Pancreas (tissue), 10 donors: Measurements from ENCODE around the gene SELENOI. TPM values are rescaled to one million over a fixed set of nuclear protein-coding genes. Genes with fewer than 3 reads are reported as not detected.

Experiments
- ATAC-seq, 4 donors: fragments of 200-7000 bp; cut with Tn5 transposase; one replicate each; pipeline versions ENCODE4 v1.8.0 to v1.9.1; 2020; ENCODE audit warnings: mild to moderate bottlenecking in 4 of 4, moderate library complexity in 4 of 4
- DNase-seq, 6 donors: peaks; one replicate each; pipeline ENCODE4 v3.0.0-alpha.2; 2020
- FAIRE-seq: peaks from 2 replicates; lab custom pipeline; 2012; peaks lifted over from hg19 to GRCh38; lab: Jason Lieb, UNC
- H3K27ac ChIP-seq, 4 donors: fragments of 200-600 bp; sonication (generic); 1 replicate in 3 of 4; 2 replicates in 1 of 4; pipeline versions ENCODE4 v1.5.0 to v1.8.0; 2020
- H3K27me3 ChIP-seq, 4 donors: fragments of 200-600 bp; one replicate each; pipeline ENCODE4 v1.8.0; 2021
- H3K36me3 ChIP-seq, 3 donors: fragments of 200-600 bp; sonication (generic) in 1 of 3; one replicate each; pipeline versions ENCODE4 v1.5.0 to v1.8.0; 2020 to 2021
- H3K4me1 ChIP-seq, 3 donors: fragments of 200-600 bp; one replicate each; pipeline ENCODE4 v1.8.0; 2021
- H3K4me3 ChIP-seq, 4 donors: fragments of 200-600 bp; sonication (generic) in 2 of 4; one replicate each; pipeline versions ENCODE4 v1.5.0 to v1.8.0; 2020 to 2021
- H3K9me3 ChIP-seq, 4 donors: fragments of 200-600 bp; one replicate each; pipeline ENCODE4 v1.8.0; 2021
- CTCF ChIP-seq, 4 donors: fragments of 200-600 bp; sonication (generic) in 3 of 4; IDR thresholded peaks; one replicate each; pipeline versions ENCODE4 v1.5.0 to v1.8.0; 2021; ENCODE audit warnings: antibody characterized with exemption in 4 of 4
- WGBS, 2 donors: extraction: QIAGEN DNeasy Blood & Tissue Kit; methylation state at CpG; one replicate each; pipeline ENCODE4 v1.1.7; 2013; 5-methylcytosine and 5-hydroxymethylcytosine counted together
- intact Hi-C, 3 donors: fragments of 100-400 bp; cut with DNase I; formaldehyde crosslinking; loops; one replicate each; pipeline versions ENCODE4 v1.11.1 to v1.14.2; 2022
- polyA plus RNA-seq, 2 donors: library from polyadenylated mRNA; stranded (reverse); fragments of 200-250 nt; gene quantifications; one replicate each; pipeline ENCODE4 v1.2.3, GENCODE V29; 2013
- total RNA-seq, 6 donors: library from RNA; stranded (reverse); fragmentation: NEBNext Ultra II Directional in 4 of 6; extraction: Animal tissue kit (Norgen Biotek cat#: 25700) in 4 of 6; gene quantifications; one replicate each; pipeline versions ENCODE4 v1.2.1 to v1.2.4, GENCODE V29; 2021 to 2023
- donor health status: healthy with polysubstance abuse.
- donor health status: DM: no; HTN: no; CAD: no; lungs with moderate emphysema.
- donor health status: DM: no; HTN: no; CAD: no.
- donor health status: control.
- donor health status: control.
- donor health status: Bipolar disorder and iron deficiency.
- donor health status: DM: yes; HTN: yes; CAD: no.
- donor health status: DM: no; HTN: no; CAD: no.
- donor health status: DM: no; HTN: no; CAD: no.
- donor health status: DM: yes; HTN: yes; CAD: no.

SELENOI gene
- total and polyA plus RNA-seq, 8 donors: 1.9 to 16.5 (median 12.3) TPM

- DNase-seq: peak in 1 of 6 donors; percentile 20
- WGBS, 2 donors: 39 to 50% methylated on average over 9 of the region's 9 CpGs
Observed at GRCh38 chr2:26423750-26424149, 77.8 kb downstream of the SELENOI start.

GRCh38 chr2:26424221-26424620 lies 78.3 kb downstream of the SELENOI start:
- Histone ChIP-seq H3K9me3 (no peaks in the 10 kb centered on the region), H3K27ac (no peak overlapping the region), H3K4me1 (no peaks in the 10 kb centered on the region), H3K27me3 (no peaks in the 10 kb centered on the region), H3K36me3 (no peaks in the 10 kb centered on the region), H3K4me3 (no peak overlapping the region)
- peak in 3 of 6 donors; percentile 19 to 37 (median 29) for DNase-seq
- no peak for TF ChIP-seq CTCF (IDR thresholded peaks at IDR 0.05)
- WGBS, 2 donors: 17 to 19% methylated on average over 3 of the region's 3 CpGs
- intact Hi-C loops: no loop called here
- ATAC-seq: peak; percentile 52 to 91 (median 66)
- no peak for FAIRE-seq

More at GRCh38 chr2:26423750-26424149, 77.8 kb downstream of the SELENOI start:
- H3K4me3 ChIP-seq: no peak overlapping the region
- H3K27me3 ChIP-seq: no peaks in the 10 kb centered on the region
- H3K36me3 ChIP-seq: no peaks in the 10 kb centered on the region
- no peaks in the 10 kb centered on the region for H3K4me1 ChIP-seq
- intact Hi-C loops: no loop called here
- no peaks in the 10 kb centered on the region for H3K9me3 ChIP-seq
- no peak overlapping the region for H3K27ac ChIP-seq
- FAIRE-seq (no peak), ATAC-seq (peak in 3 of 4 donors; percentile 61 to 70 (median 63))
- TF ChIP-seq CTCF (IDR thresholded peaks at IDR 0.05): no peak

- Histone ChIP-seq H3K9me3 (no peaks in the 10 kb centered on the region), H3K4me3 (no peak overlapping the region), H3K4me1 (no peaks in the 10 kb centered on the region), H3K27me3 (no peaks in the 10 kb centered on the region), H3K27ac (no peak overlapping the region), H3K36me3 (no peaks in the 10 kb centered on the region)
- intact Hi-C loops: no loop called here
- WGBS, 2 donors: 88 to 95% methylated on average over 2 of the region's 2 CpGs
- no peak for TF ChIP-seq CTCF (IDR thresholded peaks at IDR 0.05)
- no peak for ATAC-seq
- no peak for DNase-seq
- no peak for FAIRE-seq
Observed at GRCh38 chr2:26428846-26429245, 82.9 kb downstream of the SELENOI start.

GRCh38 chr2:26429779-26430578 lies 84.0 kb downstream of the SELENOI start:
- Histone ChIP-seq H3K9me3 (no peaks in the 10 kb centered on the region), H3K36me3 (no peaks in the 10 kb centered on the region), H3K27ac (no peak overlapping the region), H3K4me1 (no peaks in the 10 kb centered on the region), H3K4me3 (no peak overlapping the region), H3K27me3 (no peaks in the 10 kb centered on the region)
- no peak for FAIRE-seq
- no peak for DNase-seq
- 58 to 59% methylated on average over 8 of the region's 8 CpGs for WGBS, 2 donors
- no peak for ATAC-seq
- intact Hi-C loops: no loop called here
- no peak for TF ChIP-seq CTCF (IDR thresholded peaks at IDR 0.05)

- ATAC-seq: no peak
- DNase-seq: no peak
- H3K36me3 ChIP-seq: no peaks in the 10 kb centered on the region
- no peak overlapping the region for H3K4me3 ChIP-seq
- no peak for FAIRE-seq
- H3K4me1 ChIP-seq: no peaks in the 10 kb centered on the region
- H3K27ac ChIP-seq: no peak overlapping the region
- intact Hi-C loops: no loop called here
- no peaks in the 10 kb centered on the region for H3K9me3 ChIP-seq
- WGBS, 2 donors: 88 to 89% methylated on average over 7 of the region's 7 CpGs
- TF ChIP-seq CTCF (IDR thresholded peaks at IDR 0.05): no peak
- no peaks in the 10 kb centered on the region for H3K27me3 ChIP-seq
Observed at GRCh38 chr2:26430826-26431225, 84.9 kb downstream of the SELENOI start.
